Esophagus muscularis mucosa (tissue), 3 donors: ENCODE measurements around the gene CGB8.

ENCODE experiments used
- CTCF ChIP-seq, 3 experiments: fragments of 200-600 bp in 2 of 3; fragments of 450-650 bp in 1 of 3; sonication (generic) in 2 of 3; IDR thresholded peaks; one replicate each; pipeline ENCODE4 v1.5.1; 2017 to 2019; ENCODE audit warnings: antibody characterized with exemption in 3 of 3, mild to moderate bottlenecking in 2 of 3, moderate library complexity in 1 of 3
- POLR2A ChIP-seq: fragments of 450-650 bp; IDR thresholded peaks from one replicate; pipeline ENCODE4 v1.6.1; 2017; ENCODE audit warnings: antibody characterized with exemption, moderate library complexity, mild to moderate bottlenecking, low read depth

- TF ChIP-seq CTCF (IDR thresholded peaks at IDR 0.05) (peak; percentile 36 to 41 (median 39)), POLR2A (no peak)
These were observed 7.4 kb upstream of the CGB8 start for GRCh38 chr19:49056101-49056901.
